T-cell (primary cell): ENCODE data around the gene DIP2C. TPM values are rescaled to one million over a fixed set of nuclear protein-coding genes. Genes with fewer than 3 reads are reported as not detected.

Experiments
- ATAC-seq, 4 experiments: fragments of 200-7000 bp in 3 of 4; fragments of 150-1000 bp in 1 of 4; cut with Tn5 transposase; replicated peaks in 1 of 4; 1 replicate in 3 of 4; 2 replicates in 1 of 4; pipeline ENCODE4 v1.10.0; 2021; ENCODE audit warnings: moderate library complexity in 3 of 4, mild to moderate bottlenecking in 2 of 4, moderate number of reproducible peaks in 1 of 4
- CTCF ChIA-PET, 2 donors: fragments of 300-600 bp; sonication (Branson Sonifier 250); formaldehyde crosslinking; loops; one replicate each; lab custom pipeline; 2022; ENCODE audit warnings: antibody characterized with exemption in 2 of 2; lab: Charles Lee
- POLR2A ChIA-PET, 2 donors: fragments of 300-600 bp; sonication (Branson Sonifier 250); formaldehyde crosslinking; loops; one replicate each; lab custom pipeline; 2022; ENCODE audit warnings: antibody characterized with exemption in 2 of 2; lab: Charles Lee
- DNase-seq, 35 experiments: peaks; one replicate each; pipeline versions ENCODE4 v3.0.0 to v3.0.0-alpha.2; 2013 to 2023
- H3K27ac ChIP-seq: one replicate; pipeline ENCODE4 v1.5.1; 2013; ENCODE audit warnings: low read length
- H3K27me3 ChIP-seq, 2 experiments: replicated peaks in 1 of 2; 1 replicate in 1 of 2; 2 replicates in 1 of 2; pipeline versions ENCODE4 v1.6.1 to v1.7.0; 2013; ENCODE audit warnings: low read length in 1 of 2, mixed read lengths in 1 of 2; ENCODE audit not compliant: control insufficient read depth in 2 of 2, insufficient read depth in 2 of 2; ENCODE audit errors: extremely low read depth in 1 of 2
- H3K36me3 ChIP-seq, 2 donors: 1 replicate in 1 of 2; 2 replicates in 1 of 2; pipeline versions ENCODE4 v1.6.1 to v1.7.0; 2013; ENCODE audit warnings: low read length in 1 of 2; ENCODE audit not compliant: control insufficient read depth in 2 of 2, insufficient read depth in 1 of 2; ENCODE audit errors: extremely low read depth in 1 of 2
- H3K4me1 ChIP-seq, 2 experiments: 1 replicate in 1 of 2; 2 replicates in 1 of 2; pipeline versions ENCODE4 v1.6.1 to v1.7.0; 2013; ENCODE audit warnings: low read length in 2 of 2, mixed read lengths in 1 of 2; ENCODE audit not compliant: insufficient read depth in 2 of 2, control insufficient read depth in 1 of 2; ENCODE audit errors: extremely low read depth in 1 of 2
- H3K4me3 ChIP-seq, 2 donors: 1 replicate in 1 of 2; 2 replicates in 1 of 2; pipeline versions ENCODE4 v1.5.1 to v1.7.0; 2013; ENCODE audit warnings: mild to moderate bottlenecking in 2 of 2, low read length in 1 of 2, moderate library complexity in 1 of 2; ENCODE audit not compliant: control insufficient read depth in 1 of 2; ENCODE audit errors: extremely low read depth in 1 of 2
- H3K9me3 ChIP-seq: 2 replicates; pipeline ENCODE4 v1.7.0; 2013
- H3K27ac Mint-ChIP-seq, 2 donors: one replicate each; pipeline ENCODE4 v1.8.0; 2020 to 2021; ENCODE audit warnings: mild to moderate bottlenecking in 2 of 2, mixed read lengths in 2 of 2
- H3K27me3 Mint-ChIP-seq, 2 donors: one replicate each; pipeline ENCODE4 v1.8.0; 2021 to 2022; ENCODE audit warnings: mixed read lengths in 2 of 2
- H3K36me3 Mint-ChIP-seq: one replicate; pipeline ENCODE4 v1.8.0; 2021; ENCODE audit warnings: mixed read lengths
- H3K4me1 Mint-ChIP-seq, 3 donors: one replicate each; pipeline ENCODE4 v1.8.0; 2020 to 2022; ENCODE audit warnings: mixed read lengths in 3 of 3, mild to moderate bottlenecking in 1 of 3
- H3K4me3 Mint-ChIP-seq, 3 donors: one replicate each; pipeline ENCODE4 v1.8.0; 2020 to 2022; ENCODE audit warnings: mild to moderate bottlenecking in 3 of 3, mixed read lengths in 3 of 3, moderate library complexity in 3 of 3
- H3K9me3 Mint-ChIP-seq, 3 donors: one replicate each; pipeline ENCODE4 v1.8.0; 2020 to 2022; ENCODE audit warnings: mixed read lengths in 3 of 3
- whole genome bisulfite sequencing: methylation state at CpG from one replicate; pipeline ENCODE4 v1.1.5; 2013; ENCODE audit warnings: missing lambda C conversion rate; ENCODE audit not compliant: insufficient coverage; 5-methylcytosine and 5-hydroxymethylcytosine counted together
- total RNA-seq, 35 experiments: library from RNA in 6 of 35; stranded (reverse) in 6 of 35; fragments of 120-200 nt in 1 of 35; gene quantifications; one replicate each; pipeline versions ENCODE4 v1.2.1 to v1.2.4 and lab custom pipeline; 2013 to 2026

The DIP2C gene
- total RNA-seq, 5 donors from 2014 or later (not counting 1 experiment from before 2014, with no cell fraction given) = 2.7 to 7.4 (median 4.5) TPM

DNA sequence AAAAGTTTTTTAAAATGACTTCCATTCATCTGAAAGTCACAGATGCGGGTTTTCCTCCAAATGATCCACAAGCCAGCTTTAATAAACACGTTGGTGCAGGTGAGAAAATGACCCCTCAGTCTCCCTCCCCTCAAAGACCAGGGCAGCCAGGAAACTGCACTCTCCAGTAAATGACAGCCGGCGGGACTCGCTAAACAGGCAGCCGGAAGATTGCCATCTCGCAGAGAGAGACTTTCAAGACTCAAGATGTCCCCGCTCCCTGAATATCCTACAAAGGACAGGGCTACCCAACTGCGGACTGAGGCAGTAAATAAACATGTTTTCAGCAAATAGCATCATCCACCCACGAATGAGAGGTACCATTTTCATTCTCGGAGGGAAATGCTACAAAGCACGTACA lies 116.8 kb downstream of the DIP2C start:
- Histone ChIP-seq H3K4me3 (no peak overlapping the region), H3K27ac (no peak overlapping the region), H3K4me1 (no peaks in the 10 kb centered on the region), H3K9me3 (no peaks in the 10 kb centered on the region), H3K27me3 (peaks cover 3 to 39% of the 10 kb centered on the region in 2 experiments), H3K36me3 (no peaks in the 10 kb centered on the region)
- Mint-ChIP-seq H3K4me3 (no peak overlapping the region), H3K36me3 (no peaks in the 10 kb centered on the region), H3K4me1 (no peaks in the 10 kb centered on the region), H3K9me3 (peaks cover 0 to 10% (median 0%) of the 10 kb centered on the region in 3 donors), H3K27me3 (peaks cover 26 to 52% of the 10 kb centered on the region in 2 donors), H3K27ac (no peak overlapping the region)
- no peak for ATAC-seq
- no peak for DNase-seq
- POLR2A ChIA-PET = no interaction called here
- WGBS = 63% methylated on average over 2 of the region's 12 CpGs
- CTCF ChIA-PET = no interaction called here

- ATAC-seq = no peak
- Mint-ChIP-seq H3K4me1 (no peaks in the 10 kb centered on the region), H3K27ac (no peak overlapping the region), H3K4me3 (no peak overlapping the region), H3K27me3 (peaks cover 26 to 52% of the 10 kb centered on the region in 2 donors), H3K36me3 (no peaks in the 10 kb centered on the region), H3K9me3 (peaks cover 0 to 10% (median 0%) of the 10 kb centered on the region in 3 donors)
- WGBS = 93% methylated on average over 13 of the region's 21 CpGs
- Histone ChIP-seq H3K27ac (no peak overlapping the region), H3K36me3 (no peaks in the 10 kb centered on the region), H3K4me1 (no peaks in the 10 kb centered on the region), H3K27me3 (peaks cover 0 to 39% of the 10 kb centered on the region in 2 experiments), H3K9me3 (no peaks in the 10 kb centered on the region), H3K4me3 (no peak overlapping the region)
- no peak for DNase-seq
- CTCF ChIA-PET = no interaction called here
- POLR2A ChIA-PET = no interaction called here
Observed at GRCh38 chr10:571688-572451, 117.6 kb downstream of the DIP2C start.

DNA sequence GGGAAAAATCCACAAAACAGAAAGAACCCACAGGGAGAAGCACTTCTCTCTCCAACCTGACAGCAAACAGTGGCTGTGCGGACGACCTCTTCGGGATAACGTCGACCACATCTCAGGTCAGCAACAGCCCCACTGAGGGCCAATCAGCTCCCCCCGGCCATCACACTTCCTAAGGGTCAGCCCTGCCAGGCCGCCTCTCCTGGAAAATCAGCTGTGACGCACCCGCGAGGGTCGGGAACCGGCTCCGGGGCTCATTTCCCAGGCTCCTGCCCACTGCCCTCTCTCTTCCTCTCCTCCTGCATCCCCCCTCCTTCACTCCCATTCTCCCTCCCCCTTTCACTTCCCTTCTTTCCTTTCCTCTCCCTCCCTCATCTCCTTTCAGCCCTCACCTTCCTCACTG lies 118.3 kb downstream of the DIP2C start:
- Histone ChIP-seq H3K9me3 (no peaks in the 10 kb centered on the region), H3K4me1 (no peaks in the 10 kb centered on the region), H3K36me3 (no peaks in the 10 kb centered on the region), H3K27ac (no peak overlapping the region), H3K4me3 (no peak overlapping the region), H3K27me3 (peaks cover 0 to 42% of the 10 kb centered on the region in 2 experiments)
- Mint-ChIP-seq H3K9me3 (peaks cover 0 to 10% (median 0%) of the 10 kb centered on the region in 3 donors), H3K4me3 (no peak overlapping the region), H3K27ac (no peak overlapping the region), H3K27me3 (peaks cover 26 to 52% of the 10 kb centered on the region in 2 donors), H3K36me3 (no peaks in the 10 kb centered on the region), H3K4me1 (no peaks in the 10 kb centered on the region)
- POLR2A ChIA-PET = no interaction called here
- CTCF ChIA-PET = no interaction called here
- 85% methylated on average over 13 of the region's 13 CpGs for WGBS
- ATAC-seq (no peak), DNase-seq (no peak)

GRCh38 chr10:570628-571163 lies 118.8 kb downstream of the DIP2C start:
- peaks cover 26 to 48% of the 10 kb centered on the region in 2 donors for H3K27me3 Mint-ChIP-seq
- H3K9me3 Mint-ChIP-seq = peaks cover 0 to 10% (median 0%) of the 10 kb centered on the region in 3 donors
- H3K9me3 ChIP-seq = no peaks in the 10 kb centered on the region
- H3K36me3 ChIP-seq = no peaks in the 10 kb centered on the region
- 87% methylated on average over 15 of the region's 20 CpGs for WGBS
- H3K27me3 ChIP-seq = peaks cover 0 to 39% of the 10 kb centered on the region in 2 experiments
- no peak overlapping the region for H3K27ac Mint-ChIP-seq
- DNase-seq (no peak), ATAC-seq (no peak)
- no peak overlapping the region for H3K4me3 Mint-ChIP-seq
- H3K27ac ChIP-seq = no peak overlapping the region
- CTCF ChIA-PET = no interaction called here
- no peaks in the 10 kb centered on the region for H3K4me1 ChIP-seq
- POLR2A ChIA-PET = no interaction called here
- H3K36me3 Mint-ChIP-seq = no peaks in the 10 kb centered on the region
- no peak overlapping the region for H3K4me3 ChIP-seq
- no peaks in the 10 kb centered on the region for H3K4me1 Mint-ChIP-seq

- DNase-seq (no peak), ATAC-seq (no peak)
- H3K27ac ChIP-seq = no peak overlapping the region
- H3K27ac Mint-ChIP-seq = no peak overlapping the region
- no peak overlapping the region for H3K4me3 ChIP-seq
- no peak overlapping the region for H3K4me3 Mint-ChIP-seq
- ChIA-PET POLR2A (no interaction called here), CTCF (no interaction called here)
- 93% methylated on average over 3 of the region's 7 CpGs for WGBS
- peaks cover 0 to 33% of the 10 kb centered on the region in 2 experiments for H3K27me3 ChIP-seq
- H3K4me1 Mint-ChIP-seq = no peaks in the 10 kb centered on the region
- peaks cover 0 to 10% (median 0%) of the 10 kb centered on the region in 3 donors for H3K9me3 Mint-ChIP-seq
- peaks cover 25 to 44% of the 10 kb centered on the region in 2 donors for H3K27me3 Mint-ChIP-seq
- no peaks in the 10 kb centered on the region for H3K4me1 ChIP-seq
- no peaks in the 10 kb centered on the region for H3K36me3 ChIP-seq
- H3K9me3 ChIP-seq = no peaks in the 10 kb centered on the region
- H3K36me3 Mint-ChIP-seq = no peaks in the 10 kb centered on the region
Observed at GRCh38 chr10:569961-570627, 119.4 kb downstream of the DIP2C start.

DNA sequence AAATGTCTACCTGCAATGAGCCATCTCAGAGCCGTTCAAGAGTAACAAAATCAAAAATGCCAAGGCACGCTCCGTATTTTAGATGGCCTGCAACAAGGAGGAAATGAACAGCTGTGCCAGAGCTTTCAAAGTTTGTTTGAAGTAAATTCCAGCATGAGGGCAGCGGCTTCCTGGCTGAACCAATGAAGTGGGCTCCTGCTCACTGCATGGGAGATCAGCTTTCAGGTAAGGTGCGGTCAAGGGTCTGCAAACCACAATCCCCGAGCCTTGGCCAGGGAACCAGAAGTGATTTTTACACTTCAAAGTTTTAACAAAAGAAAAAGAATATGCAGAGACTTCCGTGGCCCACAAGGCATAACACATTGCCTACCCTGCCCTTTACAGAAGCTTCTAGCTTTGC lies 120.6 kb downstream of the DIP2C start:
- Mint-ChIP-seq H3K9me3 (peaks cover 0 to 16% (median 10%) of the 10 kb centered on the region in 3 donors), H3K27me3 (peaks cover 29 to 37% of the 10 kb centered on the region in 2 donors), H3K4me3 (no peak overlapping the region), H3K27ac (no peak overlapping the region), H3K36me3 (no peaks in the 10 kb centered on the region), H3K4me1 (no peaks in the 10 kb centered on the region)
- Histone ChIP-seq H3K36me3 (no peaks in the 10 kb centered on the region), H3K4me1 (no peaks in the 10 kb centered on the region), H3K9me3 (no peaks in the 10 kb centered on the region), H3K27me3 (peaks cover 0 to 36% of the 10 kb centered on the region in 2 experiments), H3K27ac (no peak overlapping the region), H3K4me3 (no peak overlapping the region)
- DNase-seq (no peak), ATAC-seq (no peak)
- WGBS = 93% methylated on average over 5 of the region's 7 CpGs
- ChIA-PET CTCF (no interaction called here), POLR2A (no interaction called here)
